DMS 273 (cell line): Measurements from ENCODE around the gene CPEB3.

ENCODE experiments used
- DNase-seq: peaks from one replicate; lab custom pipeline; 2025; ENCODE audit not compliant: unreplicated experiment; lab: John Stamatoyannopoulos, UW

CPEB3 gene

DNA sequence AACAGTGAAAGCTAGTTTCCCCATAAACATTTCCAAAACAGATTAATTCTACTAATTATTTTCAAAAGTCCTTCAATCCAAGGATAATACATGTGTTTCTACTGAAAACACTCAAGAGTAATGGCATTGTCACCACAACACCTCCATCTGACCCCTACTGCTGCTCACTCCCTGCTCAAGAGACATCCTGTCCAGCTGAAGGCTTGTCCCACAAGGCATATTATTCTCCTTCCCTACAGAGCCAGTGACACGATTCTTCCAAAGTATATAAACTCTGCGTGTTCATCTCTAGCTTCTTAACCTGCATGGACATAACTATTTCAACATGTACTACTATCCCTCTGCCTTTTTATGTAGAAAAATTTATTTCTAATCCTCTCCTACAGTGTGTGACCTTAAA is 182.1 kb downstream of the CPEB3 start:
- DNase-seq: no peak

DNA sequence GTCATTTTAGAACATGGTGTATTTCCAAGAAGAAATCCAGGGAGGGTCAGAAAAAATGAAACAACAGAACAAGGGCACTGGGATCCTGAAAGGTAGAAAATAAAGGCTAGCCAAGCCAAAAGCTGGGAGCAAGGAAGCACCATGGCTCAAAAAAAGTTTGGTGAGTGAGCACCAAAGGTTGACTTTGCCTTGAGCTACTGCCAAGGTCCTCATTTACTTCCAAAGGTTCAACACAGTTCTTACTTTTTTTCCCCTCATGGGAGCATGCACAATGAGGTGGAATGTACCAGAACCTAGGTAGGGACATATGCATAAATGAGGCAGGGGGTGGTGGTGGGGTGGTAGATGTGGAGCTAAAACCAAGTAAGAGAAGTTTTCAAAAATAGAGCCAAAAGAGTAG is 182.8 kb downstream of the CPEB3 start:
- no peak for DNase-seq

DNA sequence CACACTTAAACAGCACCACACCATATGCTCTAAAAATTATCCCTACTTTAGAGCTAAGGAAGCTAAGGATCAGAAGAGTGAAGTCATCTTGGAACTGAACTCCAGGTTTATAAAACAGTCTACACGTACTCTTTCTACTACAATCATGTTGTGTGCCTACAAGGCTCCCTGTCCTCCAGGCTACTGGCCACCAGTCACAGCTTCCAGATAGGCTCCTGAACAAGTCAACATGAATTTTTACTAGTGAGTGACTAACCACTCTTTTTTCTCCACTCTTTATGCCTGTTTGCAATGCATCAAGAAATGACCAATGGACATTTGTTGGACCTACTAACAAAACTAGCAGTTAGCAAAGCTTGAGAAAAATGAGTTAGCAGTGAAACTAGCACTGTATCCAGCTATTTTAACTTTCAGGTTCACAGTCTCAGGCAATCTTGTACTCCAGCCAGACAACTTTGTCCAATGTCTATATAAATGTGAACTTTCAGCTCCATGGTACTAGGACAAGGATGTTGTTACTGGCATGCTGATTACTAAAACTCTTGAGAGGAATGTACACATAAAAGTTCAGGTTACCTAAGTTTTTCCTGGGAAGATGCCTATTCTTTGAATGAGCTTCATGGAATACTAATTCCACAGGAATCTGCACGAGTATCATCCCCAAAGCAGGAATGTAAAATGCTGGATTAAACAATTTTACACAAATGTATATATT is 187.3 kb downstream of the CPEB3 start:
- DNase-seq: peak; percentile 4

DNA sequence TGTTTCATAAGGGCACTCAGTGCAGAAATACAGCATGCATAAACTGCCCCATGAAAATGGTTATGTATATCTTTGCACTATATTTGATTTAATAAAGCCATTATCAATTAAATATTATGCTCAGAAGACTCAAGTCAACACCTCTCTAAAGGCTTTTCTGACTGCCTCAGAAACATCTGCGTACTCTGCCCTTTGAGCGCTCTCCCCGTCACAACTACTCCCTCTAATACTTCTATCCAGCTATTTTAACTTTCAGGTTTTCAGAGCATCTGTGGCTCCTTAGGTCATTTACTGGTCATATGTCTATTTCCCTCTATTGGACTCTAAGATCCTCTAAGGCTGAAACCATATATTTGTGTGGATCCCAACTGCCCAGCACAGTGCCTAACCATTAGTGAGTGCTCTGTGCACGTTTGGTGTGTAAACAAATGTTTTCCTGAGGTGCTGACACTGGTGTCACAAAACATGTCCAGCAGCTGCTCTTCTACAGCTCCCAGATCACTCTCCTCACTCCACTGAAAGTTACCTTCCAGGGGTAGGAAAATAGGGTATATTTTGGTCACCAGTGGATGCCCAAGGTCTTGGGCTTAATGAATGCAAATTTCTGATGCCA is 188.2 kb downstream of the CPEB3 start:
- DNase-seq: peak; percentile 13

DNA sequence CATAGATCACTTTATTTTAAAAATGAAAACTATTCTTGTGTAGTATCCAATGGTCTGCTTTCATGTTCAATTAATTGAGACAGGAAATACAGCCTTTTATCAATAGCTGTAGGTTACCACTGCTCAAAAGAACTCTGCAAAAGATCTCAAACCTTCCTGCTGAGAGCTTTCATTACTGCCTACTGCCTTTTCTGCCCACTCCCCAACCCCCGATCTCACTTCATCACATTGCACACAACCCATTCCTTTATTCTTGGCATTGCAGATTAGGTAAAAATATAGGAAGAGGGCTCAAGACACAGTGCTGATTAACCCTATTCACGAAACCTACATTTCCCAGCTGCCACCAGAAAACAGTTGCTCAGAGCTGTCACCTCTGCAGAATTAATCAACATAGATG is 195.9 kb downstream of the CPEB3 start:
- DNase-seq: no peak

DNA sequence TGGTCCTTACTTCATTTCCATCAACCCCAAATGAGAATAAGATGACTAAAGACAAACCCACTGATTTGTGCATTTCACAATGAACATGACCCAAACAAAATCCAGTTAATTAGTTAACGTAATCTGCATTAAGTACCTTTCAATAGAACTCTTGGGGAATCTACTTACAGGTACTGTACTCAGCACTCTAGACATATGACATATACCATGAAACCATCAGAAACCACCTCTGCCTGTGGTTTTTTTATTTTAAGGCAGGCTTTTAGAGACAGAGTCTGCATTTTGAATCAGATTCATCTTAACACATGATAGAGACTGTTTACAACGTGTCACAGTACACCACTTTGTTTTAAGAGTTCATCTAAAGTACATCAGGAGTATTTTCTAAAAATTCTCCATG is 198.9 kb downstream of the CPEB3 start:
- no peak for DNase-seq

DNA sequence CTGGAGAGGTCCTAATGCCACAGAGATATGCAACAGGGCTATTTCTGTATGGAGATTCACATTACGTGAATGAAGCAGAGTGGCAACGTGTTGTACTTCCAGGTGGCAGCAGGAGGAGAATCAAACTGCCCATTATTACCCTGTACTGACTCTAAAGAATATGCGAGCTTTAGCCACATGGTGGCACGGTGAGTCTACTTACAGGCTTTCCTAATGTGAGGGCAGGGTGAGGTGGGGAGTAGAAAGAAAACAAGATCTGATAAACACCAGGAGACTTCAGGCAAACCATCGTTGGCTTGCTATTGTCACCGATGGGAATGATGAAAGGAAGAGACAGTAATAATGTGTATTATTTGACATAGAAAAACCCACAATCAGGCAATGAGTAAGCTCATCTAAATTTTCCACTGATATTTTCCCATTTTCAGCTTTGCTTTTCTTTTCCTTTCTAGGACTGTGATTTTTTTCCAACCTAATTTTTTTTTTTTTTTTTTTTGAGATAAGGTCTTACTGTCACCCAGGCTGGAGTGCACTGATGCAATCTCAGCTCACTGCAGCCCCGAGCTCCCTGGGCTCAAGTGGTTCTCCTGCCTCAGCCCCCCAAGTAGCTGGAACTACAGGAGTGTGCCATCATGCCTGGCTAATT is 203.0 kb downstream of the CPEB3 start:
- peak; percentile 88 for DNase-seq

DNA sequence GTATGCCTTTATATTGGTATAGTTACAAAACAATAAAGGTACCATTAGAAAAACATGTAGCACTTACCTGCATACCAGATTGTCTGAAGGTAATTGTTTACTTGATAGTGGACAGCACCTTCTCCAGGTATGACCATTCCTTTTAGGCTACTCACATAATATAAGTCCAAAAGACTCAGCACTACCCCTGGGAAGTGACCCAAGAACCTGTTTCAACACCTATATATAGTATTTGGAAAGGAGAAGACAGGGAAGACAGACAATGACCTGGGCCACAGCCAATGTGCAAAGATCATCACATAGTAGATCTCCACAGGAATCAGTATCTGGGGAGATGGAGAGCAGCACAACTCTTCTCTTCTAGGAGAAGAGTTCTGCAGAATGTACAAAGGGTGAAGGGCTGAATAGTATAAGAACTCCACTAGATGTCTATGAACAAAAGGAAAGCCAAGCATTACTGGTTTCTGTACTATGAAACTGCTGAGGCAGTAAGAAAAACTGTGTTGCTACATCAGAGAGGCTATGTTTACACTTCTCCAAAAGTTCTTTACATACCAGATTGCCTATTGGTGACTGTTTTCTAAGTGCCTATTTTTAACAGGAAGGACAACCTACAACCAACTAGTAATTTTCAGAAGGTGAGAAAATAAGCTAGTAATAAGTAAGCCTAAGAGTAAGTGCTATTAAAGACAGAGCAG is 208.1 kb downstream of the CPEB3 start:
- DNase-seq: no peak

DNA sequence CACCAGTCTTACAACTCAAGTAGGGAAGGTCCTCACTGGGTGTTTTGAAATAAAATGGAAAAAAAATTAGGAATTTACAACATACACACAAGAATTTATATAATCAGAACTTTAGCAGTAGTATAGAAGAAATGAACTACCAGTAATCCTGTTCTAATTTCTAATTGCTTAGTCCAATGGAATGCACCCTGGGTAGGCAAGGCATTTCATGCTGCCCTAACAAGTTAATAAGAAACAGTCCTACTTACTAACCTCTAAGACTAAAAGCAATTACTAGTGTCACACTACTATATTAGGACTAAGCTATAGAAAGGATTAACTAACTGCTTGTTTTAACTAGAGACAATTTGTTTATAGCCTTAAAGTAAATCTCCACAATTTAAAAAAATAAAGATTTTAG is 209.2 kb downstream of the CPEB3 start:
- no peak for DNase-seq

DNA sequence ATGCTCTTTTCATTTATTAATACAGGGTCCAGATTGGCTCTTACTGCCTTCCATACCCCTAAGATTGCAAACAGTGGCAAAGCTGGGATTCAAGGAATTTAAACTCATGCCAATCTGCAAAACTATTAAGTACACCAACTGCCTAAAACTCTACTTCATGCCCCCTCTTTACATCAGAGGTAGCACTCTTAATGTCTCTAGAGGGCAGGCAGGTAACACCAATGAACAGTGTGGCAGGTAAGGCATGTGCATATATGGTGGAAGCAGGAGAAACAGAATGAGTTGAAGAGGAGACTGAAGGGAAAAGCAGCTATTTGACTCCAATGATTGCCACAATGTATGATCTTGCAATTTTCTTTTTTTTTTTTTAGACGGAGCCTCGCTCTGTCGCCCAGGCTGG is 210.6 kb downstream of the CPEB3 start:
- DNase-seq: no peak

DNA sequence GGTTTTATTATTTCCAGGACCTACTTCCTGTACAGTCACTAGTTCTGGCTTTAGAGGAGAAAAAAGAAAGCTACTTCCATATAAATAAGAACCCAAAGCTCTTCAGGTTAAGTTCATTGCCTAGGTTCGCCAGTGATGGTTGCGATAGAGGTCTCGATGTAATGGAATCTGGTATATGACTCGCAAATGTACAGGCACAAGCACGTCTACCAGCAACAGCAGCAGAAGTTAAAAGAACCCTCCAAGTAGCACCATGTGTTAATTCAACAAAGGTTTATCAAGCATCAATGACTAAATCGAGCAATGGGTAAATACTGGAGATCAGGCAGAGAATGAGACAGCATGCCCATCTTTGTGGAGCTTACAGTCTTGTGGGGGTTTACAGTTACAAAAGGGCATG is 211.9 kb downstream of the CPEB3 start:
- DNase-seq: no peak

DNA sequence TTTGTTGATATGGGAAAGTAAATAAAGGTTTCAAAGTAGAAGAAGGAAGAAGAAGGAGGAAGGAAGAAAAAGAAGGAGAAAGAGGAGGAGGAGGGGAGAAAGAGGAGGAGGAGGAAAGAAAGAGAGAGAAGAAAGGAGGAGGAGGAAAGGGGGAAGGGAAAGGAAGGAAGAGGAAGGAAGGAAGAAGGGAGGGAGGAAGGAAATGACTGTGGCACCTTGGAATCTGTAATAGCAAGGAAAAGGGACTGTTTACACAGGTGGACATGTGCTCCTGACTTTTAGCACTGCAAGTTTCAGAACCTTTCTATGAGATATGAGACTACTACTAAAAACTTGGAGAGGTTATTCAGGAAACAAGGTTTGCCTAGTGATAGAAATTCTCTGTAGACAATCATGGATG is 214.2 kb downstream of the CPEB3 start:
- no peak for DNase-seq

DNA sequence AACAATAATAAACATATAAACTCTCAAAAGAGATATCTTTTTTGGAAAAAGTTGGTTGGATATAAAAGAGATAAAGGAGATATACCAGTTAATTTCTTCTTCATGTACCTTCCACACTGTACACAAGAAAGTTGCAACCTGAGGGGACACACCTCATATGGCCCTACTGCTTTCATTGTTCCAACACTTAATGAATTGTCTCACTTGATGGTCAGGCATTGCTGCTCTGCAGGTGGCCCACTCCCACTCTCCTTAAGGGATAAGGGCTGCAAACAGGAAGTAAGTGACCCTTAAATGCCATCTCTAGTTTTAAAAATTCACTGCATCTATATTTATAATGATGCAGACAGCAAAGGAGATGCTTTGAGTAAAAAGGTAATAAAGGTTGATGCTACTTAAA is 215.0 kb downstream of the CPEB3 start:
- DNase-seq: no peak

DNA sequence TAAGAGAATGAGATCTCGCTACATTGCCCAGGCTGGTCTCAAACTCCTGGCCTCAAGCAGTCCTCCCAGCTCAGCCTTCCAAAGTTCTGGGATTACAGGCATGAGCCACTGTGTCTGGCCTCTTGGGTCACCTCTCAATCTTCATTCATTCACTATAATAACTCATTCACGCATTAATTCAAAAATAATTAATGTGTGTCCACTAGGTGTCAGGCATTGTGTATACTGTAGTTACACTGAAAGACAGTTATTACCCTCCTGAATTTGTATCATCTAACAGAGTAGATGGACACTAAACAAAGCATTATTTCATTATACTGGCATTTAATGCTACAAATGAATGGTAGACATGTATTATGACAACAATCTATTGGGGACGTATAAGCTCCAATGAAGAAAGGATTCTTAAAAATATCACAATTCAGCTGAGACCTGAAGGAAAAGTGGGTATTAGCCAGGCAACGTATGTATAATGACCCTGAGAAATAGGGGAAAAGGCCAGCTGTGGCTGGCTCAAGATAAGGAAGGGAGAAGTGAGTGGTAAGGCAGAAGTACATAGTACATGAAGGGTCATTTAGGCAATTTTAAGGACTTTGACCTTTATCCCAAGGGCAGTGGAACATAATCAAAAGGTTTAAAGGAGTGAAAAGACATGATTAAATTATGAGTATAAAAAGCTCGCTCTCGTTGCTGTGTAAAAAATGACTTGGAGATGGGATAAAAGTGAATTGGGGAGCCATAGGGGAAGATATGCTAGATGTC is 216.6 kb downstream of the CPEB3 start:
- DNase-seq: peak; percentile 25

DNA sequence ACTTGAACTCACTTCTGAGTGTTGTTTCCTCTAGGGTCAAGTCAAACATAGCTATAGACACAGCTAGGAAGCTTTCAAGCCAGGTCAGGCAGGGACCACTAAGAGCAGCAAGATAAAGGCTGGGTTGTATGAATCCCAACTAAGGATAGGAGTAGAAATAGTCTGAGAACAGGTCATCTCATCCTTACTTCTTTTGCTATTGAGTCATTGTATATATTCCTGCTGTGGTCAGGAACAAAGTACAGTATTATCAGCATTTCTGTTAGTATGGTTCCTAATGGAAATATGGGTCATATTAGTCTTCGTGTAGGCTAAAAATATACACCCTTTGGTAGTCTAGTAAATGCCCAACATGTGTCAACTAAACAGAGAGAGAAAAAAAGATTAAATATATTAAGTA is 222.0 kb downstream of the CPEB3 start:
- DNase-seq: no peak

DNA sequence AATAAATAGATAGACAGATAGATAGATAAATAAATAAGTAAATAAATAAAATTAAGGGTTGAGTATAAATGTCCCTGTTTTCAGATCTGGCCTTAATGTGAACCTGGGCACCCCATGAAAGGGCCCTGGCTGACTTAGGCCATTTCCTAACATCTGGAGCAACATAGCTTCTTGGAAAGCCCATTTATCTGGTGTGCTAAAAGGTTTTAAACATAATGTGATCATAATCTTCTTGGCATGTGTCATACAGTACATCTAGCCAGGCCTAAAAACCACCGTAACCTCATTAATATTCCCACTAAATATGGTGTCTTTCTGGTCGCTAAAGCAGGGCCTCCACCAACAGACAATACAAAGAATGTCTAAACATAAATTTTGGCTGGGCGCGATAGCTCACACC is 224.5 kb downstream of the CPEB3 start:
- no peak for DNase-seq

DNA sequence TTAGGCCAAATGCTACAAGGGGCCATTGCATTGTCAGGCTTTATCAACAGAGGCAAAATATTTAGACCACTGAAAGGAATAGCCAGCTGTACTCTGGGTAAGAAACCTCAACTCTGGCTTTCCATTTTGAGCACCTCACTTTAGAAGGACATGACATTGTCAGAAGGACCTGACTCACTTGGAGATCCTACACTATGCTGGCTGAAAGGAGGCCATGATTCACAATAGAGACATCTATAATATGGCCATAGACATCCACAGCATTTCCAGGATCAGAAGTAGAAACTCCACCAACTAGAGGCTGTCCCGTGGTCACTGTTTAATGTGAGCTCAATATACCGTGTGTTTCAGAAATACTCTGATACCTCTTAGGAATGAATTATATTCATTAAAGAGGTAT is 226.4 kb downstream of the CPEB3 start:
- no peak for DNase-seq

DNA sequence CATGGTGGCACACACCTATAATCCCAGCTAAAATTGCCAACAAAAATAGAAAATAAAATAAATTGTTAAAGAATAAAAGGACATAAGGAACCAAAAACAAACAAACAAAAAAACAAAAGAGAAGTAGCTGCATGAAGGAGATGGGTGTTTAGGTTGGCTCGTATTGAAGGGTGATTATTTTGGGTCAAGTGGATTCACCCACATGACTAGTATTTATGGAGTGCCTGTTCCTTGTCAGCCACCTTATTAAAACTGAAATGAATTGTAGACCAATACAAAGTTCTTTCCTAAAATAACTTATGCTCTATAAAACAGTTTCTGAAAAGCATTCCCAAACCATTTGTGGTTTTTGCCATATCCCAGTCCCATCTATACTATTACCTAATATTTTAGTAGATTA is 228.6 kb downstream of the CPEB3 start:
- DNase-seq: no peak

DNA sequence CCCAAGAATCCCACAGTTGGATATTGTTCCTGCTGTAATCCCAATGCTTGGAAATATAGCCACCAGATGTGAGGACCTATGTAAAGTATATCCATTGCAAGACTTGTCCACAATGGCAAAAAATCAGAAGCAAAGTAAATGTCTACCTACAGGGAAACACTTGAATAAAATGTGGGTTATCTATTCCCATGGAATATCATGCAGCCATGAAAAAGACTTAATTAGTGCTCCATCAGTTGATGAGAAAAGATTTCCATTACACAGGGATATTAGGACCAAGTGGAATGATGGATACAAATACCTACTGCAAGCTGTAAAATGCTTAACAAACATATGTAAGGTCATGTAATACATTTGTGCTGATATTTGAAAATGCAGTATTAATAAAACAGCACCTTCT is 236.1 kb downstream of the CPEB3 start:
- DNase-seq: no peak

DNA sequence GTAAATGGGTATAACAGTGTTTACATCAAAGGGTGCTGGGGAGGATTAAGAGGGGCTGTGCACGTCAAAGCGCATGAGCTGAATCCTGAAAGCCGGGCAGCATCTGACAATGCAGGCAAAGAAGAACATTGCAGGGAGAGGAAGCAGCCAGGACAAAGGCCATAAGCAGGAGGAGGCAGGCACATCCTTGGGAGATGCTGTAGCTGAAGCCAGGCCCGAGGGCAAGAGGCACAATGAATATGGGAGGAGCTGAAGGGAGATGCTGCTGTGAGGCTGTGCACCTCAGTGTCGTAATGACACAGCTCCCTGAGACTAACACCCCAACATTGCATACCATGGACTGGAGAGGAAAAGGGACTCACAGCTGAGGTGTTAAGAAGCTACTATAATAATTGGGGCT is 238.1 kb downstream of the CPEB3 start:
- DNase-seq: no peak

DNA sequence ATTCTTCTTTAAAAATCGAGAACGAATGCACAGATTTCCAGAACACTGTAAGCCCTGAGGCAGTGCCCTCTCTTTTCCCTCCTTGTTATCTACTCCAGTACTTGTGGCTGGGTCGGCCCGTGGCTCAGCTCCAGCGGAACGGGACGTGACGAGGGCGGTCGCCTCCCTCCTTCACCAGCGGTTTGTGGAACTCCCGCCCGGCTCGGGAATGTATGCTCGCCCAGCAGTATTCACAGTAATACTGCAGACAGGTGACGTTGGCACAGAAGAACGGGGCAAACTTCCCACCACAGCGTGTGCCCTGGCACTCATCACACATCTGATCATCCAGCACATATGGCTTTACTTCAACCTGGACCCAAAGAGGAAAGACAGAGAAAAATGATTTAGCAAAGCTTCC is 238.8 kb downstream of the CPEB3 start:
- DNase-seq: no peak
